Heart left ventricle (tissue), 16 donors: ENCODE data around the gene PRKAR1B. TPM values are rescaled to one million over a fixed set of nuclear protein-coding genes. Genes with fewer than 3 reads are reported as not detected.
A peak's percentile ranks its signal among the peaks of the same experiment; 100 is the strongest.

Source experiments
- ATAC-seq, 4 donors: fragments of 200-7000 bp; cut with Tn5 transposase; one replicate each; pipeline ENCODE4 v1.9.1; 2020 to 2022; ENCODE audit warnings: moderate library complexity in 4 of 4, mild to moderate bottlenecking in 3 of 4, moderate number of reproducible peaks in 1 of 4
- DNase-seq, 5 donors: peaks; one replicate each; pipeline ENCODE4 v3.0.0-alpha.2; 2020
- H3K27ac ChIP-seq, 12 donors: fragments of 200-600 bp; sonication (generic) in 4 of 12; one replicate each; pipeline versions ENCODE4 v1.5.0 to v1.8.0; 2016 to 2022; ENCODE audit warnings: mild to moderate bottlenecking in 2 of 12
- H3K27me3 ChIP-seq, 9 donors: fragments of 200-600 bp; sonication (generic) in 2 of 9; one replicate each; pipeline versions ENCODE4 v1.5.1 to v1.8.0; 2016 to 2022; ENCODE audit warnings: mild to moderate bottlenecking in 3 of 9
- H3K36me3 ChIP-seq, 9 donors: fragments of 200-600 bp; sonication (generic) in 2 of 9; one replicate each; pipeline versions ENCODE4 v1.5.0 to v1.8.0; 2018 to 2022; ENCODE audit warnings: mild to moderate bottlenecking in 2 of 9
- H3K4me1 ChIP-seq, 12 donors: fragments of 200-600 bp; sonication (generic) in 4 of 12; one replicate each; pipeline versions ENCODE4 v1.5.0 to v1.8.0; 2016 to 2022; ENCODE audit warnings: mild to moderate bottlenecking in 3 of 12
- H3K4me3 ChIP-seq, 12 donors: fragments of 200-600 bp; sonication (generic) in 4 of 12; one replicate each; pipeline versions ENCODE4 v1.5.0 to v1.8.0; 2017 to 2022; ENCODE audit warnings: mild to moderate bottlenecking in 9 of 12, moderate library complexity in 4 of 12
- H3K9me3 ChIP-seq, 12 donors: fragments of 200-600 bp; sonication (generic) in 4 of 12; one replicate each; pipeline versions ENCODE4 v1.5.0 to v1.8.0; 2016 to 2022; ENCODE audit warnings: mild to moderate bottlenecking in 1 of 12
- CTCF ChIP-seq, 12 donors: fragments of 200-600 bp; sonication (generic) in 4 of 12; IDR thresholded peaks; one replicate each; pipeline versions ENCODE4 v1.5.0 to v1.8.0; 2018 to 2022; ENCODE audit warnings: antibody characterized with exemption in 12 of 12, mild to moderate bottlenecking in 5 of 12
- POLR2A ChIP-seq, 2 donors: fragments of 450-650 bp; IDR thresholded peaks; one replicate each; pipeline ENCODE4 v1.6.1; 2017; ENCODE audit warnings: antibody characterized with exemption in 2 of 2, mild to moderate bottlenecking in 2 of 2, moderate library complexity in 2 of 2
- WGBS, 4 donors: extraction: QIAGEN DNeasy Blood & Tissue Kit in 2 of 4; methylation state at CpG; one replicate each; pipeline versions ENCODE4 v1.1.5 to v1.1.7; 2013 to 2018; 5-methylcytosine and 5-hydroxymethylcytosine counted together
- intact Hi-C, 10 donors: fragments of 100-400 bp; cut with DNase I; formaldehyde crosslinking; loops; one replicate each; pipeline versions ENCODE4 v1.11.1 to v1.14.2; 2022
- polyA plus RNA-seq, 2 donors: library from polyadenylated mRNA; stranded (reverse); fragments of 200-250 nt; gene quantifications; one replicate each; pipeline ENCODE4 v1.2.3, GENCODE V29; 2013
- total RNA-seq, 9 donors: library from RNA; depleted of rRNA in 2 of 9; stranded (reverse); fragments of >200 nt in 2 of 9; fragmentation: NEBNext Ultra II Directional in 3 of 9; extraction: Animal tissue kit (Norgen Biotek cat#: 25700) in 3 of 9; gene quantifications; one replicate each; pipeline versions ENCODE4 v1.1.0 to v1.2.4, GENCODE V29; 2016 to 2023
- donor health status: ischemic (EF 13 %, LVEDD 7.1; RV severe dilation, severe dysfunction).
- donor health status: healthy with polysubstance abuse.
- donor health status: DM: no; HTN: yes; CAD: no.
- donor health status: DM: no; HTN: no; CAD: no.
- donor health status: ischemic (EF 25% LVEDD 6.9; RV normal size, moderate dysfunction).
- donor health status: ischemic (EF 25% LVEDD 5.7; RV mildly dilated, moderate dysfunction).
- donor health status: healthy.
- donor health status: DM: yes; HTN: yes; CAD: no.
- donor health status: ischemic (EF 35%, LVEDD 5.7; RV mildly dilated, moderate dysfunction).
- donor health status: nonischemic (EF 11% LVEDD 7.7; RV severe dilation, severe dysfunction).
- donor health status: DM: yes; HTN: yes; CAD: no.
- donor health status: PGD.
- donor health status: ischemic (EF 29% LVEDD 5.4; RV normal size, mild dysfunction).
- donor health status: nonischemic (EF 23%, LVEDD 6.1; RV moderate dilation, normal function).

PRKAR1B gene
- total and polyA plus RNA-seq, 11 donors, result 4.1 to 22.2 (median 17.9) TPM

DNA sequence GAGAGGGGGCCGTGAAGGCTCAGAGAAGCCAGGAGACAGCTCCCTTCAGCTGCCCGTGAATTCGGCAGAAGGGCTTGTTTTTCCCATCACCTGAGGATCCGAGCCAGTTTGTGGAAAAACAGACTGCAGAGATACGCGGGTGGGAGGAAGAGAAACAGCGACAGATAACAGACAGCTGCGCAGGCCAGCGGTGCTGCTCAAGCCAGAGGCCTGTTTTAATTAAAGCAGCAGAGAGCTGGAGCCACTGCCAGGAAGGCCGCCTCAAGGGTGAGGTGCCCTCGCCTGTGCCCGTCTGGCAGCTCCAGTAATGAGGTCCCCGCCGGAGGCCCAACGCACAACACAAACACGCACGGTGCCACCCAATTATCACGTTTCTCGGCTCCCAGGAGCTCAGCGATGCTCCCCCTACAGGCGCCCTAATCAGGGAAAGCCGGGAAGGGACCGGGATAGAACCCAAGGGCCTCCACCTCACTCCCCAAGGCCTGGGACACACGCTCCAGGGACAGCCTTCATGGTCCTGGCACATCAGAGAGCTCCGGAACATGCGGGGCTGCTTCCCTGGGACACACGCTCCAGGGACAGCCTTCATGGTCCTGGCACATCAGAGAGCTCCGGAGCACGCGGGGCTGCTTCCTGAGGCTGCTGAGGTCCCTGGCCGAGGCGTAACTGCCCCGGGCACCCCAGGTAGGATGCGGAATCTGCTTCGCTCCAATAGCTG is 61.2 kb downstream of the PRKAR1B start:
- peak overlapping the region in 3 of 12 donors; percentile 1 to 7 (median 4) for H3K4me3 ChIP-seq
- peak; percentile 52 to 77 (median 66) for ATAC-seq
- peaks cover 0 to 4% (median 0%) of the 10 kb centered on the region in 12 donors for H3K9me3 ChIP-seq
- H3K4me1 ChIP-seq, result peaks cover 0 to 56% (median 39%) of the 10 kb centered on the region in 12 donors
- intact Hi-C loops, result loop anchor here in 7 of 10 donors (2.0 to 10.0 kb wide), 10 partner anchors 46 to 331 kb away; partner anchors contain the start of genes DNAAF5 (in 3 of the 7), PRKAR1B (in 3 of the 7) and PDGFA (in 1 of the 7)
- 49 to 58% (median 54%) methylated on average over 29 to 35 of the region's 35 CpGs for WGBS, 4 donors
- H3K27me3 ChIP-seq, result no peaks in the 10 kb centered on the region
- H3K27ac ChIP-seq, result peak overlapping the region; percentile 57 to 91 (median 83)
- DNase-seq, result peak in 4 of 5 donors; percentile 39 to 84 (median 62)
- no peak for TF ChIP-seq POLR2A (IDR thresholded peaks at IDR 0.05)
- peak in 11 of 12 donors; percentile 8 to 51 (median 28) for TF ChIP-seq CTCF (IDR thresholded peaks at IDR 0.05)
- no peaks in the 10 kb centered on the region for H3K36me3 ChIP-seq

DNA sequence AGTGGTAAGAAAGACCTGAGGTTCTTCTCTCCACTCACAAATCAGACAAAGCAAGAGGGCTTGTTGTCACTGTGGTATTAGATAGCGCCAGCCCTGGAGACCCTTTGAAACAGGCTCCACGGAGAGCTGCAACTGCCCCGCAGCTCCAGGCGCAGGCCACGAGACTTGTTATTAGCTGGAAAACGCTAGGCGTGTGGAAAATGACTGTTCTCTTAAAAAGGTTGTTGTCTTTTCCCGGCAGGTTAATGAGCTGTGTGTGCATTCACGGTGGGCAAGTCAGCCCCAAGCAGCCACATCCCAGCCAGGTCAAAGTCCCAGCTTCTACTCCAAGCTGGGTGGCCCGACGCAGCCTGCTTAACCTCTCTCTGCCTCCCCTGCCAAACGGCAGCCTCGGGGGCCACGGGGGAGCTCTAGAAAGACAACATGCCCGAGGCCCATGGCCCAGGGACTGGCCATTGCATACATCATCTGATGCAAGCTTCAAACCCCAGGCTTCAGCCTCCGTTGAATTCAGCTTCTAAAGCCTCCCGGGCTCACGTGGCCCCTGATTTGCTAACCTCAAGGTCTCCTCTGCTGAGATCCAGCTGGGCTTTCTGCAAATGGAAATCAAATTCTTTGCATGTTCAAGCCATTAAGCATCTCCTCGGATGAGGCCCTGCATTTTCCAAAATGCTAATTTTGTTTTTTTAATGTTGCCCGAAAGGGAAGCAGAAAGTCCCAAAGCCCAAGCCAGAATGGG is 61.9 kb downstream of the PRKAR1B start:
- Histone ChIP-seq H3K36me3 (no peaks in the 10 kb centered on the region), H3K27me3 (no peaks in the 10 kb centered on the region), H3K4me3 (peak overlapping the region in 3 of 12 donors; percentile 1 to 7 (median 4)), H3K27ac (peak overlapping the region; percentile 57 to 91 (median 83)), H3K4me1 (peaks cover 0 to 56% (median 39%) of the 10 kb centered on the region in 12 donors), H3K9me3 (peaks cover 0 to 4% (median 0%) of the 10 kb centered on the region in 12 donors)
- TF ChIP-seq CTCF (IDR thresholded peaks at IDR 0.05), result no peak
- no peak for TF ChIP-seq POLR2A (IDR thresholded peaks at IDR 0.05)
- DNase-seq (peak in 1 of 5 donors; percentile 49), ATAC-seq (no peak)
- intact Hi-C loops, result loop anchor here in 7 of 10 donors (2.0 to 10.0 kb wide), 10 partner anchors 47 to 330 kb away; partner anchors contain the start of genes DNAAF5 (in 3 of the 7), PRKAR1B (in 3 of the 7) and PDGFA (in 1 of the 7)
- 65 to 73% (median 72%) methylated on average over 19 to 20 of the region's 20 CpGs for WGBS, 4 donors

- peak overlapping the region in 10 of 12 donors; percentile 73 to 91 (median 84) for H3K27ac ChIP-seq
- no peak for ATAC-seq
- TF ChIP-seq CTCF (IDR thresholded peaks at IDR 0.05) (no peak), POLR2A (IDR thresholded peaks at IDR 0.05) (no peak)
These were observed 62.7 kb downstream of the PRKAR1B start for GRCh38 chr7:664402-664775.

More at GRCh38 chr7:664402-664775, 62.7 kb downstream of the PRKAR1B start:
- no peak overlapping the region for H3K4me3 ChIP-seq
- H3K36me3 ChIP-seq, result no peaks in the 10 kb centered on the region
- 73 to 82% (median 80%) methylated on average over 7 of the region's 7 CpGs for WGBS, 4 donors
- H3K9me3 ChIP-seq, result peaks cover 0 to 4% (median 0%) of the 10 kb centered on the region in 12 donors
- intact Hi-C loops, result loop anchor here in 6 of 10 donors (2.0 to 10.0 kb wide), 6 partner anchors 60 to 330 kb away; partner anchors contain the start of genes DNAAF5 (in 1 of the 6), PDGFA (in 1 of the 6) and PRKAR1B (in 1 of the 6)
- H3K4me1 ChIP-seq, result peaks cover 0 to 56% (median 39%) of the 10 kb centered on the region in 12 donors
- no peaks in the 10 kb centered on the region for H3K27me3 ChIP-seq
- no peak for DNase-seq
